MM.1S (cell line): ENCODE results near the gene FAM47E.
A peak's percentile ranks its signal among the peaks of the same experiment; 100 is the strongest.

ENCODE experiments used
- DNase-seq: peaks from one replicate; pipeline ENCODE4 v3.0.0-alpha.2; 2015
- H2AFZ ChIP-seq: fragments of 300-600 bp; sonication (generic); 2 replicates; pipeline ENCODE4 v1.6.0; 2016; ENCODE audit warnings: antibody characterized with exemption, low read length
- H3F3A ChIP-seq: fragments of 300-600 bp; sonication (generic); 2 replicates; pipeline ENCODE4 v1.6.1; 2016; ENCODE audit warnings: mild to moderate bottlenecking, antibody characterized with exemption, low read length, moderate library complexity, mixed read lengths; ENCODE audit not compliant: insufficient read depth
- H3K27ac ChIP-seq: fragments of 300-600 bp; sonication (generic); 2 replicates; pipeline ENCODE4 v1.5.1; 2016; ENCODE audit warnings: mild to moderate bottlenecking, low read length
- H3K27me3 ChIP-seq: fragments of 300-600 bp; sonication (generic); replicated peaks from 2 replicates; pipeline ENCODE4 v1.6.0; 2016; ENCODE audit warnings: low read length; ENCODE audit not compliant: insufficient read depth
- H3K36me3 ChIP-seq: fragments of 300-600 bp; sonication (generic); replicated peaks from 2 replicates; pipeline ENCODE4 v1.6.1; 2016; ENCODE audit warnings: mild to moderate bottlenecking, low read length, mixed read lengths; ENCODE audit not compliant: insufficient read depth
- H3K4me1 ChIP-seq: fragments of 300-600 bp; sonication (generic); 2 replicates; pipeline ENCODE4 v1.6.1; 2016; ENCODE audit warnings: low read length, mixed read lengths
- H3K4me2 ChIP-seq: fragments of 300-600 bp; sonication (generic); 2 replicates; pipeline ENCODE4 v1.6.0; 2016; ENCODE audit warnings: low read depth, low read length
- H3K4me3 ChIP-seq: fragments of 300-600 bp; sonication (generic); 2 replicates; pipeline ENCODE4 v1.5.1; 2016; ENCODE audit warnings: low read length, mixed read lengths
- H3K79me2 ChIP-seq: fragments of 300-600 bp; sonication (generic); 2 replicates; pipeline ENCODE4 v1.6.1; 2016; ENCODE audit warnings: mixed run types, low read length, mixed read lengths
- H3K9ac ChIP-seq: fragments of 300-600 bp; sonication (generic); 2 replicates; pipeline ENCODE4 v1.6.1; 2016; ENCODE audit warnings: low read length, mixed read lengths
- H3K9me2 ChIP-seq: fragments of 300-600 bp; sonication (generic); replicated peaks from 2 replicates; pipeline ENCODE4 v1.6.1; 2016; ENCODE audit warnings: mild to moderate bottlenecking, low read length, mixed read lengths; ENCODE audit not compliant: insufficient read depth
- H3K9me3 ChIP-seq: fragments of 300-600 bp; sonication (generic); replicated peaks from 2 replicates; pipeline ENCODE4 v1.6.1; 2016; ENCODE audit warnings: mild to moderate bottlenecking, low read length, mixed read lengths; ENCODE audit not compliant: insufficient read depth
- H4K20me1 ChIP-seq: fragments of 300-600 bp; sonication (generic); 2 replicates; pipeline ENCODE4 v1.6.1; 2016; ENCODE audit warnings: mild to moderate bottlenecking, low read length, moderate library complexity, mixed read lengths; ENCODE audit not compliant: insufficient read depth
- CTCF ChIP-seq: fragments of 300-600 bp; sonication (generic); IDR thresholded peaks from 2 replicates; pipeline ENCODE4 v1.5.1; 2016; ENCODE audit warnings: antibody characterized with exemption, low read length, mixed read lengths
- EZH2 ChIP-seq: fragments of 300-600 bp; sonication (generic); optimal IDR thresholded peaks from 2 replicates; pipeline ENCODE3; 2017; ENCODE audit warnings: low read depth, mild to moderate bottlenecking, antibody characterized with exemption, low read length, mixed read lengths
- EZH2phosphoT487 ChIP-seq: fragments of 300-600 bp; sonication (generic); IDR thresholded peaks from 2 replicates; pipeline ENCODE4 v1.6.1; 2018; ENCODE audit warnings: antibody characterized with exemption, low read length

The FAM47E gene

GRCh38 chr4:76306882-76307659, 55.5 kb downstream of the FAM47E start:
- H3K4me2 ChIP-seq, result peak overlapping the region; percentile 86
- no peaks in the 10 kb centered on the region for H3K27me3 ChIP-seq
- H3K36me3 ChIP-seq, result peaks cover 10% of the 10 kb centered on the region
- H2AFZ ChIP-seq, result peak overlapping the region; percentile 81
- peak overlapping the region; percentile 77 for H3K27ac ChIP-seq
- H3F3A ChIP-seq, result peaks cover 35% of the 10 kb centered on the region
- no peaks in the 10 kb centered on the region for H3K9me3 ChIP-seq
- peaks cover 41% of the 10 kb centered on the region for H3K4me1 ChIP-seq
- H3K79me2 ChIP-seq, result peaks cover 74% of the 10 kb centered on the region
- H3K9ac ChIP-seq, result peak overlapping the region; percentile 89
- TF ChIP-seq EZH2phosphoT487 (no peak), CTCF (peak; percentile 56)
- H4K20me1 ChIP-seq, result no peaks in the 10 kb centered on the region
- peak; percentile 66 for DNase-seq
- H3K4me3 ChIP-seq, result peak overlapping the region; percentile 96
- H3K9me2 ChIP-seq, result no peaks in the 10 kb centered on the region

- Histone ChIP-seq H3K4me1 (peaks cover 41% of the 10 kb centered on the region), H3F3A (peaks cover 31% of the 10 kb centered on the region), H3K79me2 (peaks cover 74% of the 10 kb centered on the region), H2AFZ (peak overlapping the region; percentile 81), H3K4me2 (peak overlapping the region; percentile 86), H3K36me3 (peaks cover 10% of the 10 kb centered on the region), H3K27me3 (no peaks in the 10 kb centered on the region), H3K27ac (peak overlapping the region; percentile 77; the same call in 1 of the 2 replicates), H3K4me3 (peak overlapping the region; percentile 96), H3K9me2 (no peaks in the 10 kb centered on the region), H3K9ac (peak overlapping the region; percentile 89), H4K20me1 (no peaks in the 10 kb centered on the region), H3K9me3 (no peaks in the 10 kb centered on the region)
- TF ChIP-seq EZH2phosphoT487 (no peak), EZH2 (no peak)
- peak; percentile 62 for DNase-seq
These were observed 56.1 kb downstream of the FAM47E start for GRCh38 chr4:76307660-76308014.

GRCh38 chr4:76308548-76308947, 57.0 kb downstream of the FAM47E start:
- TF ChIP-seq EZH2phosphoT487 (no peak), CTCF (no peak), EZH2 (no peak)

GRCh38 chr4:76309939-76310550, 58.5 kb downstream of the FAM47E start:
- Histone ChIP-seq H3K9me2 (no peaks in the 10 kb centered on the region), H3K27ac (no peak overlapping the region), H3K27me3 (no peaks in the 10 kb centered on the region), H3K4me1 (peaks cover 19% of the 10 kb centered on the region), H3K79me2 (peaks cover 57% of the 10 kb centered on the region), H3K36me3 (peaks cover 10% of the 10 kb centered on the region), H3K9me3 (no peaks in the 10 kb centered on the region), H2AFZ (no peak overlapping the region), H3K4me2 (no peak overlapping the region), H3K9ac (no peak overlapping the region), H3K4me3 (no peak overlapping the region), H3F3A (peaks cover 28% of the 10 kb centered on the region), H4K20me1 (no peaks in the 10 kb centered on the region)
- TF ChIP-seq EZH2 (no peak), CTCF (no peak), EZH2phosphoT487 (no peak)
- DNase-seq, result no peak

More at GRCh38 chr4:76308548-76308947, 57.0 kb downstream of the FAM47E start:
- Histone ChIP-seq H3K27ac (no peak overlapping the region), H3K9me3 (no peaks in the 10 kb centered on the region), H3K4me3 (0 out of 2 replicates have a peak overlapping the region, but pooled peaks have one; percentile 96), H2AFZ (no peak overlapping the region), H3K27me3 (no peaks in the 10 kb centered on the region), H3K9me2 (no peaks in the 10 kb centered on the region), H3K4me1 (peaks cover 34% of the 10 kb centered on the region), H4K20me1 (no peaks in the 10 kb centered on the region), H3K36me3 (peaks cover 10% of the 10 kb centered on the region), H3K9ac (no peak overlapping the region), H3K4me2 (peak overlapping the region; percentile 86), H3K79me2 (peaks cover 71% of the 10 kb centered on the region), H3F3A (peaks cover 31% of the 10 kb centered on the region)
- DNase-seq, result no peak
